HFFc6 (cell line): Measurements from ENCODE around the gene KBTBD8. TPM values are rescaled to one million over a fixed set of nuclear protein-coding genes. Genes with fewer than 3 reads are reported as not detected.

Experiments
- DNase-seq: peaks from one replicate; pipeline ENCODE4 v3.0.0-alpha.2; 2018
- H3K27ac Mint-ChIP-seq: 2 replicates; pipeline ENCODE4 v1.8.0; 2020; ENCODE audit warnings: mild to moderate bottlenecking, mixed read lengths
- H3K27me3 Mint-ChIP-seq: 2 replicates; pipeline ENCODE4 v1.8.0; 2021; ENCODE audit warnings: mild to moderate bottlenecking, moderate library complexity, mixed read lengths; ENCODE audit not compliant: insufficient read depth
- H3K36me3 Mint-ChIP-seq: 2 replicates; pipeline ENCODE4 v1.8.0; 2021; ENCODE audit warnings: low read depth, mixed read lengths
- H3K4me1 Mint-ChIP-seq: 2 replicates; pipeline ENCODE4 v1.8.0; 2020; ENCODE audit warnings: low read depth, mixed read lengths
- H3K4me3 Mint-ChIP-seq: 2 replicates; pipeline ENCODE4 v1.8.0; 2020; ENCODE audit warnings: mild to moderate bottlenecking, moderate library complexity, mixed read lengths
- H3K9me3 Mint-ChIP-seq: 2 replicates; pipeline ENCODE4 v1.8.0; 2020; ENCODE audit warnings: mild to moderate bottlenecking, mixed read lengths
- total RNA-seq, 6 experiments: library from RNA; stranded (reverse); fragmentation: NEBNext Ultra II Directional; extraction: Animal tissue kit (Norgen Biotek cat#: 25700); gene quantifications; 2 replicates in 1 of 6; 3 replicates in 5 of 6; pipeline ENCODE4 v1.2.3, GENCODE V29; 2021
- TF ChIP-seq, protein P1 (sequence below): fragments of 200-600 bp; sonication (generic); IDR thresholded peaks from 2 replicates; pipeline ENCODE4 v1.5.0; 2021; ENCODE audit warnings: antibody characterized with exemption, mild to moderate bottlenecking

The KBTBD8 gene
- total RNA-seq, 6 experiments from 2014 or later, result 1.3 to 2.4 (median 1.7) TPM

DNA sequence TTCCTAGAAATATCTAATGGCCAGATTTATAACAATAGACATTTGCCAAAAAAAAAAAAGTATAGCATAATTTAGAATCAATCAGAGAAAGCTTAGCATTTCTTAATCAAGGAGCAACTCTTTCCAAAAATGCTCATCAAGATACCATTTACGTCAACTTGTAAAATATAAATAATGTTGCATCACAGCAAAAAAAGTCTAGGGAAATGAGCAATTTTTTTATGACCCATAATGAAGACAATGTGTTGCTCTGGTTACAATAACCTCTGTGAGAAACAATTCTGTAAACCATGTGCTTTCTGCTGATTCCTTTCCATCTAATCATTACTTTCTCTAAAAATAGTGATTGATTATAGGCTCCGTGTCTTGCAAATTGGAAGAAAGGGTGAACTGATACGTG, 36.3 kb downstream of the KBTBD8 start:
- Mint-ChIP-seq H3K4me1 (no peaks in the 10 kb centered on the region), H3K27ac (no peak overlapping the region), H3K4me3 (no peak overlapping the region), H3K9me3 (no peaks in the 10 kb centered on the region), H3K27me3 (peaks cover 3% of the 10 kb centered on the region; the same call in 1 of the 2 replicates), H3K36me3 (no peaks in the 10 kb centered on the region)
- DNase-seq, result no peak
- TF ChIP-seq, protein P1, sequence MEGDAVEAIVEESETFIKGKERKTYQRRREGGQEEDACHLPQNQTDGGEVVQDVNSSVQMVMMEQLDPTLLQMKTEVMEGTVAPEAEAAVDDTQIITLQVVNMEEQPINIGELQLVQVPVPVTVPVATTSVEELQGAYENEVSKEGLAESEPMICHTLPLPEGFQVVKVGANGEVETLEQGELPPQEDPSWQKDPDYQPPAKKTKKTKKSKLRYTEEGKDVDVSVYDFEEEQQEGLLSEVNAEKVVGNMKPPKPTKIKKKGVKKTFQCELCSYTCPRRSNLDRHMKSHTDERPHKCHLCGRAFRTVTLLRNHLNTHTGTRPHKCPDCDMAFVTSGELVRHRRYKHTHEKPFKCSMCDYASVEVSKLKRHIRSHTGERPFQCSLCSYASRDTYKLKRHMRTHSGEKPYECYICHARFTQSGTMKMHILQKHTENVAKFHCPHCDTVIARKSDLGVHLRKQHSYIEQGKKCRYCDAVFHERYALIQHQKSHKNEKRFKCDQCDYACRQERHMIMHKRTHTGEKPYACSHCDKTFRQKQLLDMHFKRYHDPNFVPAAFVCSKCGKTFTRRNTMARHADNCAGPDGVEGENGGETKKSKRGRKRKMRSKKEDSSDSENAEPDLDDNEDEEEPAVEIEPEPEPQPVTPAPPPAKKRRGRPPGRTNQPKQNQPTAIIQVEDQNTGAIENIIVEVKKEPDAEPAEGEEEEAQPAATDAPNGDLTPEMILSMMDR, result no peak

DNA sequence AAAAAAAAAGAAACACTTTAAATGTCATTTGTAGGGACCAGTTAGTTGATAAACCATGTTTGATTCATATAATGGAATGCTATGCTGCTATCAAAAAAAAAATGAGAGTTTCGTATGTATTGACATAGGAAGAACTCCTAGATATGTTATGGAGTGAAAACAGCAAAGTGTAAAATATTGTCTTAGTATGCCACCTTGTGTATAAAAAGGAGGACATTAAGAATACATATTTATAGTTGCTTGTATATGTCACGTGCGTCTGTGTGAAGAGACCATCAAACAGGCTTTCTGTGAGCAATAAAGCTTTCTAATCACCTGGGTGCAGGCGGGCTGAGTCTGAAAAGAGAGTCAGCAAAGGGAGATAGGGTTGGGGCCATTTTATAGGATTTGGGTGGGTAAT, 39.5 kb downstream of the KBTBD8 start:
- Mint-ChIP-seq H3K27ac (no peak overlapping the region), H3K36me3 (no peaks in the 10 kb centered on the region), H3K27me3 (peaks cover 3% of the 10 kb centered on the region; the same call in 1 of the 2 replicates), H3K4me1 (no peaks in the 10 kb centered on the region), H3K4me3 (no peak overlapping the region), H3K9me3 (no peaks in the 10 kb centered on the region)
- TF ChIP-seq, protein P1, result no peak
- no peak for DNase-seq

DNA sequence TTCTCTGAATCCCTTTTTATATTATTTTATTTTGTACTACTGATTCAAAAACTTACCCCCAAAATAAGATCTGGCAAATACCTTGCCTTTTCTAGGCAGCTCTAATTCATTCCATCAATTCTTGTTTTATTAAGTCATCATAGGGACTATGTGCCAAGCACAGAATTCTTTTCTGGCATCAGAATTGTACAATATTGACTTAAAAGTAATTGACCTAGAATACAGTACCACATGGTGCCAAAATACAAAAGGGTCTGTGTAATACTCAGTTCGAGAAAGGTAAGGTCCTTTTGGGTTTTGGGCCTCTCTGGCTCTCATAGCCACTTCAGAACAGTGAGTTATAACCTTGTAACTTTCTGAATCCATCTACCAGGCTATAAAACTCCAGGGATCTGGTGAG, 46.2 kb downstream of the KBTBD8 start:
- no peak overlapping the region for H3K27ac Mint-ChIP-seq

DNA sequence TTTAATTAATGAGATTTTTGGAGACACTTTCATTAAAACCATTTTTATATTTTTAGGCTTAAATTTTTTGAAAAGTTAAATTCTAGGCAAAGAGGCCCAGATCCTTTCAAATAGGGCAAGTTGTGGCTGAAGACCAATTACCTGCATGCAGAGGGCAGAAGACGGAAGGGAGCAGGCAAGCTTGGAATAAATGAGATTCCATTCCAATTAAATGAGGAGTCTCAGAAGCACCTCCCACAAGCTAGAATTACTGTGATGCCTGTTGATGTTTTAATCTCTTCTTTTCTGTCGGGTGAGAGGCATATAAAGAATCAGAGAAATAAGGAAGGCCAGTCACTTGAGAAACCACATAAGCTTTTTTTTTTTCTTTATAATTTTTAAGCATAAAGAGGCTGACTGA, 46.8 kb downstream of the KBTBD8 start:
- Mint-ChIP-seq H3K4me3 (no peak overlapping the region), H3K9me3 (no peaks in the 10 kb centered on the region), H3K36me3 (no peaks in the 10 kb centered on the region), H3K27me3 (peaks cover 2% of the 10 kb centered on the region; the same call in 1 of the 2 replicates), H3K27ac (no peak overlapping the region), H3K4me1 (peaks cover 15% of the 10 kb centered on the region; the same call in 1 of the 2 replicates)
- DNase-seq, result no peak
- TF ChIP-seq, protein P1, result no peak

More for the DNA sequence above, 46.2 kb downstream of the KBTBD8 start:
- H3K4me1 Mint-ChIP-seq, result peaks cover 15% of the 10 kb centered on the region; the same call in 1 of the 2 replicates
- TF ChIP-seq, protein P1, result no peak
- H3K27me3 Mint-ChIP-seq, result peaks cover 2% of the 10 kb centered on the region; the same call in 1 of the 2 replicates
- no peak for DNase-seq
- no peak overlapping the region for H3K4me3 Mint-ChIP-seq
- H3K9me3 Mint-ChIP-seq, result no peaks in the 10 kb centered on the region
- H3K36me3 Mint-ChIP-seq, result no peaks in the 10 kb centered on the region

DNA sequence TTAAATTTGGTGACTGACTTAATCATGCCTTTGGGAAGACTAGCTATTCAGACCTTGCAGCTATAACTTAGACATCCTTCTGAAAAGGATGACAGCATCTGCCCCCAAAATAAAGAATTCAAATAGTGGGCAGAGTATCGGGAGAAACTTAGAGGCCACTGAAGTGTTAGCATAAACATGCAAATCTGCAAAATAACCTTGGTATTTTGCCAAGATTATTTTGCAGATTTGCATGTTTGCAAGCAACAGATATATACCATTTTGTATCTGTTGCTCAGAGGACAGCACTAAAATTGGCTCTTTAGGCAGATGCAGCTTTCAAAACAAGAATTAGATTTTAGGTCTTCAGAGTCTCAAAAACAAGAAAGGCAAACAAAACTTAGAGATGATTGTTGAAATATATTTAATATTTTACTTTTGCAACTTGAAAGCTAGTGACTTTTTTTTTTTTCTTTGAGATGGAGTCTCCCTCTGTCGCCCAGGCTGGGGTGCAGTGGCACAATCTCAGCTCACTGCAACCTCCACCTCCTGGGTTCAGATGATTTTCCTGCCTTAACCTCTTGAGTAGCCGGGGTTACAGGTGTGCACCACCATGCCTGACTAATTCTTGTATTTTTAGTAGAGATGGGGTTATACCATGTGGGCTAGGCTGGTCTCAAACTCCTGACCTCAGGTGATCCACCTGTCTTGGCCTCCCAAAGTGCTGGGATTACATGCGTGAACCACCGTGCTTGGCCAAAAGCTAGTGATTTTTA, 47.8 kb downstream of the KBTBD8 start:
- Mint-ChIP-seq H3K4me1 (peaks cover 15% of the 10 kb centered on the region; the same call in 1 of the 2 replicates), H3K9me3 (no peaks in the 10 kb centered on the region), H3K36me3 (no peaks in the 10 kb centered on the region)

More for the DNA sequence above, 47.8 kb downstream of the KBTBD8 start:
- Mint-ChIP-seq H3K27me3 (peaks cover 2% of the 10 kb centered on the region; the same call in 1 of the 2 replicates), H3K27ac (no peak overlapping the region), H3K4me3 (no peak overlapping the region)
- no peak for DNase-seq
- TF ChIP-seq, protein P1, result no peak
